Stimulated activated CD8-positive, alpha-beta memory T cell treated with anti-CD3 and anti-CD28 coated beads, Interleukin-2, amount 100 ng/mL, for 48 hours (primary cell): ENCODE measurements around the gene NUDT16.
"Not testable (repeated sequence)": the region's sequence is repeated elsewhere in the genome, so short reads cannot be mapped to it uniquely, and the experiment has no call there.

Source experiments
- DNase-seq, 2 donors: peaks; one replicate each; pipeline ENCODE4 v3.0.0-alpha.2; 2020; ENCODE audit warnings: low read depth in 2 of 2

Gene NUDT16

DNA sequence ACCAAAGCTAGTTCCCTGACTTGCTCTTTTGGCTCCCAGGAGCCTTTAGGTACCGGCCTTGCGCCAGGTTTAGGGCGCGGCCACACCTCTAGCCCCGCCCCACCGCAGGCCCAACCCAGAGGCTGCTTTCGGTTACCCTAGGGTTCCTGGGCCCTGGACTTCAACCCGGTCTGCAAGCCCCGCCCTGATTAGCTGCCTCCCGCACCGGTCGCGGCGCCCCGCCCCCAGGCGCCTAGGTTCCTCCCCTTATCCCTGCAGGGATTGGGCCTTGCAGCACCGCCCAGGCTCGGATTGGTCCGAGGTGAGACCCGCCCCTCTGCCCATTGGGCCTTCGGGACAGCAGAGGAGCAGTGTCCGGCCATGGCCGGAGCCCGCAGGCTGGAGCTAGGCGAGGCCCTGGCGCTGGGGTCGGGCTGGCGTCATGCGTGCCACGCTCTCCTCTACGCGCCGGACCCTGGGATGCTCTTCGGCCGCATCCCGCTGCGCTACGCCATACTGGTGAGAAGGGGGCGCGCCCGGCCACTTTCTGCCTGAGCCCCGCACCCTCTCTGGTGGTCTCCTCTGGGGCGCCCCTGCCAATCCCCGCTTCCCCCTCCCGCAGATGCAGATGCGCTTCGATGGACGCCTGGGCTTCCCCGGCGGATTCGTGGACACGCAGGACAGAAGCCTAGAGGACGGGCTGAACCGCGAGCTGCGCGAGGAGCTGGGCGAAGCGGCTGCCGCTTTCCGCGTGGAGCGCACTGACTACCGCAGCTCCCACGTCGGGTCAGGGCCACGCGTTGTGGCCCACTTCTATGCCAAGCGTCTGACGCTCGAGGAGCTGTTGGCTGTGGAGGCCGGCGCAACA is at the start of gene NUDT16:
TSS of gene NUDT16 (plus strand) at position 330 of the 847 bp plus-strand sequence. CDS start at position 361, 31 bp downstream.
- DNase-seq, result peak; percentile 95 to 97

DNA sequence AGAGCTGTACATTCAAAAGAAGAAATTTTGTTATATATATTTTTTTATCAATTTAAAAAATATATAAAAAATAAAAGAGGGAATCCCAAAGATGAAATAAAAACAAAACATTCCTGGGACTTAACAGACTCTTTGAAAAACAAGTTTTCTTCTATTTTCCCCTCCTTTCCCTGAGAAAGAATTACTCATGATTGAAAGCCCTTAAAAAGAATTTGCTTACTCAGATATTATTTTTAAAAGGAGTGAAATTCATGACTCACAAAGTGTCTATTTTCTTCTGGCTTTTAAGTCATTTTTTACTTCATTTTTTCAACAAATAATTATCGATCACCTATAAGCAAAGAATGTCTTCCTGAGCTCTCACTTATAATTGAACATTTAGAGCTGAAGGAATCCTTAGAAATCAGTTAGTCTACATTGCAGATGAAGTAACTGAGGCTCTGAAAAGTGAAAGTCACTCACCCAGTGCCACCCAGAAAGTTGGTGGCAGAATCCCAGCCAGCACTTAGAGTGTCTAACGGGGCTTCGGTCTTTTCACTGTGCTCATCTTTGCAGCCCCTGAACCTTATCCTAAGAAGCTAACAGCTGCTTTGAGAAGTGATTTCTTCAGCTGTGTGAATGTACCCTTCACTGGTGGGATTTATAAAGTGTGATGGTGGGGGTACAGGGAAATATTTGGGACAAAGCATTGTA is 42.5 kb upstream of the NUDT16 start:
- no peak for DNase-seq

DNA sequence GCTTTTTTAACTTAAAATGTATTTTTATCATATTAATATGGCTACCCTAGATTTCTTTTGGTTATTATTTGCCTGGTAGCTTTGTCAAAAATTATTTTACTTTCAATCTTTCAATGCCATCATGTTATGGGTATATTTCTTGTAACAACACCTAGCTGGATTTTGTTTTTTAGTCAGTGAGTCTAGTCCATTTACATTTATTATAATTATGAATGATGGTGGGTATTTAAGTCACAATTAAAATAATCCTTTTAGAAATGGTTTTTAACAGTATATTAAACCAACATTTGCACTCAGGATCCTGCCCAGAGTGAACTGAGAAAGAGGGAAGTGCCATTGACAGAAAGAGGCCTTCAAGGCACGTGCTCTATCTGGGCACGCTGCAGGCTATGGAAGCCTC is 39.8 kb upstream of the NUDT16 start:
- DNase-seq, result no peak

DNA sequence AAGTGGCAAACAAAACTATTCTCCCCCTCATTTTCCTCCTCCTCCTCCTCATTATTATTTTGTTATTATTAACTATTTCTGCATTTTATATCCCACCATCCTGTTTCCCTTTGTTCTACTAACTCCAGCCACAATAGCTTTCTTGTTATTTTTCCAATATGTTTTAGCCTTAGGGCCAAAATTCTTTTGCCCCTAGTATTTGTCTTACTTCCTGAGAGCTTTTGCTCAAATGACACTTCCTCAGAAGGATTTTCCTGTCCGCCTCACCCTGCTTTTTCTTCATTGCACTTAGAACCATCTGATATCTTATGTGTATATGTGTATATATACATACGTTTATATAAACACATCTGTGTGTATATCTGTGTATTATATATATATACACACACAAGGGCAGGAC is 32.7 kb upstream of the NUDT16 start:
- DNase-seq, result no peak

DNA sequence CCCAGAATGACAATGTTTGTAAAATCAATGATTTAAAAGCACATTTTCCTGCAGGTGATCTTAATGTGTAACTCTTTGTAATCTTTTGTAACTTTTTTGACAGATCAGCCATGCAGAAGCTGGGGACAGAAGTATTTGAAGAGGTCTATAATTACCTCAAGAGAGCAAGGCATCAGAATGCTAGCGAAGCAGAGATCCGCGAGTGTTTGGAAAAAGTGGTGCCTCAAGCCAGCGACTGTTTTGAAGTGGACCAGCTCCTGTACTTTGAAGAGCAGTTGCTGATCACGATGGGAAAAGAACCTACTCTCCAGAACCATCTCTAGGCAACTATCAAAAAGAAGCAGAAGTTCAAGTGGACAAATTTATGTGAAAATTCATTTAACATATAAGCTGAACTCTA is 32.1 kb upstream of the NUDT16 start:
- DNase-seq, result no peak

DNA sequence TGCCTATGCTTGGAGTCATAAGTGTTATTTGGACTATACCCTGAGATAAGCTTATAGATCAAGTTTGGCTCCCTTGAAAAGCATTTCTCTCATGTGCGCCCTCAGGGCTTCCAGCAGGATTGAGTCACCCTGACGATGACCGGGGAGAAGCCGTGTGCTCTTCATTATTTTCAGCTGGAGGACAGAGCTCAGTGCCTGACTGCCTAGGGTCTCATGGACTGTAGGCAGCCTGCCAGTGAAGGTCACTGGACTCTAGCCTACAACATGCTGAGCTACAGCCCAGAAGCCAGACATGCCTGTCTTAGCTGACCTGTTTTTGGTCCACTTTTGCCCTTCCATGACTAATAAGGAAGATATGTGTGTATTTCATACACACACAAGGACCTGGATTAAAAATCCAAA is 31.6 kb upstream of the NUDT16 start:
- DNase-seq, result no peak

DNA sequence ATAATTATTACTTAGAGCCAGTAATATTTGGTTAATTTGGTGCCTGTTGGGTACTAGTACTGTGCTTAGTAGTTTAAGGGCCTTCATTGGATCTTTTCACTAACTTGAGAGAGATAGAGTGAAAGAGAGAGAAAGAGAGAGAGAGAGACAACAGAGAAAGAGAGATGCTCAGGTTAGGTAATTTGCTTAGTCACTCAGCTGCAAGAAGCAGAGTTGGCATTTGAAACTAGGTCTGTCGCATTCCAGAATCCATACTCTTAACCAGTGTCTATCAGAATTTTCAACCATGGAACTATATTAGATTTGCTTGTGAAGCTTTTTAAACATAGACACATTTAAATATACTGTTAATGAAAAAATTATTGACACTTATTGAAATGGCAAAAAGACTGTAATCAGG is 31.1 kb upstream of the NUDT16 start:
- no peak for DNase-seq

GRCh38 chr3:131353016-131353877 is 28.3 kb upstream of the NUDT16 start:
- DNase-seq, result no peak

- DNase-seq, result no peak
Measured at GRCh38 chr3:131353986-131354385, 27.6 kb upstream of the NUDT16 start.

DNA sequence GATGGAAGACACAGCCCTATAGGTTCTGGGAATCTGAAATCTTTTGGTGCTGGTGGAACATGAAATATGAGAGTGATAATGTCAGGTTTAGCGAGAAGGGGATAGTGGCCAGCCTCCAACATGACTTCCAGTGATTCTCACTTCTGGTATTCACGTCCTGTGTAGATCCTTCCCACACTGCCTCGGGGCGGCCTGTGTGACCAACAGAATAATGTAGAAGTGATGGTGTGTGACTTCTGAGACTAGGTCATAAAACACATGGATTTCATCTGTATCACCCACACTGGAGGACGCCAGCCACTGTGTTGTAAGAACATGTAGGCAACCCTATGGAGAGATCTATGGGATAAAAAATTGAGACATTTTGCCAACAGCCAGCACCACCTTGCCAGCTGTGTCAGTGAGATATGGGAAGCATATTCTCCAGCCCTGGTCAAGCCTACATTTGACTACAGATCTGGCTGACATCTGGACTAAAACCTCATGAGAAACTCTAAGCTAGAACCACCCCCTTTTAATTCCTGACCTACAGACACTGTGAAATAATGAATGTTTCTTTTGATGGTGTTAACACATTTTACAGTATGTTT is 25.5 kb upstream of the NUDT16 start:
- DNase-seq, result no peak

DNA sequence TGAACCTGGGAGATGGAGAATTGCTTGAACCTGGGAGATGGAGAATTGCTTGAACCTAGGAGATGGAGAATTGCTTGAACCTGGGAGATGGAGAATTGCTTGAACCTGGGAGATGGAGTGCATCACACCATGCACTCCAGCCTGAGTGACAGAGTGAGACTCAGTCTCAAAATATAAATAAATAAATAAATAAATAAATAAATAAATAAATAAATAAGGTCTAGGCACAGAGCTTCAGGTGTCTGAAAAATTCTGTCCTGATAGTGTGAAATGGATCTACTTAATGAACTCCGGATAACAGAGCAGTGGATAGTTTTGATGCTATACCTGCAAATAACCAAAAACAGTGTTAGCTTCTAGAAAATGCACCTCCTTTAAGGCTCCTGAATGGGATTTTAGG is 24.3 kb upstream of the NUDT16 start:
- DNase-seq, result no peak

GRCh38 chr3:131360191-131360755 is 21.3 kb upstream of the NUDT16 start:
- DNase-seq, result no peak

DNA sequence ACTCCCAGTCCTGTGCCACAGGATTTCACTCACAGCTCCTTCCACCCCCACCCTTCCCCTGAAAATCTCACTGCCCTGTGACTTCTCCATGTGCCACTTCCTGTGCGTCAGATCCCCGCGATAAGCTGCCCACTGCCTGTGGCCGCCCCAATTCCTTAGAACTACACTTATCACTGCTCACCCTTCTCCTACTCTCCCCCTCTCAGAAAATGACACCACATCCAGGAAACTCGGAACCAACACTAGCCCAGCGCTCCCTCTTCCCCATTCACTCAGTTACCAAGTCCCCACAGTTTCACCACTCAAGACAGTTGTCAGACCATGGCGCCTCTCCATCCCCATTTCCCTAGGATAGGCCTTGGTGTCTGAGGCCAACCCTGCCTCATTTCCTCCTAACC is 20.5 kb upstream of the NUDT16 start:
- DNase-seq, result not testable (repeated sequence)

DNA sequence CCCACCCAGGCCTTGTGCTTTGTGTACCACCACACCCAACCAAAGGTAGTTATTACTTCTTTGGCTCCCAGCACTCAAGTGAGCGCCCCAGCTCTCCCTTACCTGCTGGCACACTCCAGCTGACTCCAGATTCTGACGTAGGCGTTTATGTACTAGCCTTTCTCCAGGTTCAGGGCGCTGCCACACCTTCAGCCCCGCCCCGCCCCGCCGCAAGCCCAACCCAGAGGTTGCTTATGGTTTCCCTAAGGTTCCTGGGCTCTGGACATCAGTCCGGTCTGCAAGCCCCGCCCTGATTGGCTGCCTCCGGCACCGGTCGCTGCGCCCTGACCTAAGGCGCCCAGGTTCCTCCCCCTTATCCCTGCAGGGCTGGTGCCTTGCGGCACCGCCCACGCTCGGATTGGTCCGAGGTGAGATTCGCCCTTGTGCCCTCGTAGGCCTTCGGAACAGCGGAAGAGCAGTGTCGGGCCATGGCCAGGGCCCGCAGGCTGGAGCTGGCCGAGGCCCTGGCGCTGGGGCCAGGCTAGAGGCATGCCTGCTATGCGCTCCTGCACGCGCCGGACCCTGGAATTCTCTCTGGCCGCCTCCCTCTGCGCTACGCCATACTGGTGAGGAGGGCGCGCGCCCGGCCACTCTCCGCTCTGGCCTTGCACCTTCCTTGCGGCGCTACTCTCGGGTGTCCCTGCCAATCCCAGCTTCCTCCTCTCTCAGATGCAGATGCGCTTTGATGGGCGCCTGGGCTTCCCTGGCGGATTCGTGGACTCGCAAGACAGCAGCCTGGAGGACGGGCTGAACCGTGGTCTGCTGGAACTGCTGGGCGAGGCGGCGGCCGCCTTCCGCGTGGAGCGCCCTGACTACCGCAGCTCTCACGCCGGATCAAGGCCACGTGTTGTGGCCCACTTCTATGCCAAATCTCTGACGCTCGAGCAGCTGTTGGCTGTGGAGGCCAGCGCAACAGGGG is 19.8 kb upstream of the NUDT16 start:
- peak in 1 of 2 donors; percentile 18 for DNase-seq

DNA sequence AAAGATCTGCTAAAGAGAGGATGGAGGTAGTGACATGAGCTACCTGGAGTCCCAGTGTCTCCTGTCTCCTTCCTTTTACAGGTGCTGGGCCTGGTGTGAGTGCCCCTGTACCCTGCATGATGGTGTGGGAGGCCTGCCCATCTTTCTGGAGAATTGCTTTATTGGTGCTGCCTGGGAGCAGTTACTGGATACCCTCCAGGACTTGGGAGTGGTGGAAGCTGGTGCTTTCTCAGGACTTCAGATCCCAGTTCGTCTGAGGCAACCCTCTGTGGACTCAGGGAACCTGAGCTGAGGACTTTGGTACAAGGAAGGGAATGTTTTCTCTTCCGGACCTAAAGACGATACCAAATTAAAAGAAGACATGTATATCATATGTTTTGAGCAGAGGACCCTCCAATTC is 18.3 kb upstream of the NUDT16 start:
- no peak for DNase-seq

- DNase-seq, result no peak
Measured at GRCh38 chr3:131370935-131371687, 10.5 kb upstream of the NUDT16 start.

DNA sequence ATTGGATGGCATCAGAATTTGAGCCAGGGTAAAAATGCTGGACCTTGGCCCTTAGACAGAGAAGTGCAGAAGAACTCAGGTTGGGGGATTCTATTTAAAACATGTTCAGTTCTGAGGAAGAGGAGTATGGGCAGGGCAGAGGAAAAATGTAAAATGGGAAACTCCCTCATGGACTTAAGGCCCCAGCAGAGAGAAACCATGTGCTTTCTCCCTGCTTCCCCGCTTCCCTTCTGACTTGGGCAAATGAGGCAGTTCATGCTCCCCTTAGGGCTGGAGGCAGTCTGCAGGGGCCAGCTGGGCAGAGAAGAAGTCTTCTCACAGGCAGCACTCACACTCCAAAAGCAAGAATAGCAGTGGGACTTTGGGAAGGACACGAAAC is 9.9 kb upstream of the NUDT16 start:
- DNase-seq, result no peak

DNA sequence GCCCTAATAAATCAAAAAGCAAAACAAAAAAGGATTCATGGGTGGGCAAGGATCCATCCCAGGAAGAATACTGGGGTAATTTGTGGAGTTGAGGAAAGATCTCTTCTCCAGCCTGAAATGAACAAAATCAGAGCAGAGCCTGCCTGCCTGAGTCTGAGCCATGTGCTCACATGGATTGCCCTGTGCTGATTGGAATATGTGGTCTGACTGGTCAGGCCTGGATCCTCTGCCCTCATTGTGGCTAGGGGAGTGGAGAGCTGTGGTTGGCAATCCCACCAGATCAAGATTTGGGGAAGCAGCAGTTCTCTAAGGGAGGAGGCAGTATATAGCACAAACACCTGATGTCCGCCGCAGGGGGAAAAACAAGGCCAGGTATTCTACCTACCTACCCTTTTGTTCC is 6.8 kb upstream of the NUDT16 start:
- DNase-seq, result no peak

- not testable (repeated sequence) for DNase-seq
Measured at GRCh38 chr3:131380821-131381444, 641 bp upstream of the NUDT16 start.
